Left cardiac atrium (tissue), 4 donors: ENCODE measurements around the gene DDN. TPM values are rescaled to one million over a fixed set of nuclear protein-coding genes. Genes with fewer than 3 reads are reported as not detected.

ENCODE experiments used
- ATAC-seq, 2 donors: fragments of 200-7000 bp; cut with Tn5 transposase; one replicate each; pipeline ENCODE4 v1.9.1; 2020; ENCODE audit warnings: mild to moderate bottlenecking in 2 of 2, moderate library complexity in 2 of 2
- DNase-seq: peaks from one replicate; pipeline ENCODE4 v3.0.0-alpha.2; 2020
- intact Hi-C, 2 donors: fragments of 100-400 bp; cut with DNase I; formaldehyde crosslinking; loops; one replicate each; pipeline versions ENCODE4 v1.14.1 to v1.15.1; 2022 to 2023
- total RNA-seq, 2 donors: library from RNA; stranded (reverse); fragmentation: NEBNext Ultra II Directional; extraction: Animal tissue kit (Norgen Biotek cat#: 25700); gene quantifications; one replicate each; pipeline ENCODE4 v1.2.1, GENCODE V29; 2021
- donor health status: DM: no; HTN: yes; CAD: no.
- donor health status: DM: no; HTN: yes; CAD: no; lungs with severe emphysema.
- donor health status: DM: yes; HTN: yes; CAD: no.
- donor health status: Dilated cardiomyopathy.

The DDN gene
- total RNA-seq, 2 donors from 2014 or later, result 0.29 to 0.84 TPM

GRCh38 chr12:48973531-48973930 is 25.6 kb downstream of the DDN start:
- ATAC-seq (peak; percentile 43 to 71), DNase-seq (peak; percentile 83)
- intact Hi-C loops, result no loop called here

GRCh38 chr12:48972952-48973483 is 26.2 kb downstream of the DDN start:
- intact Hi-C loops, result no loop called here
- no peak for DNase-seq
- no peak for ATAC-seq

GRCh38 chr12:48972213-48972951 is 26.8 kb downstream of the DDN start:
- intact Hi-C loops, result no loop called here
- DNase-seq (no peak), ATAC-seq (no peak)

GRCh38 chr12:48970702-48971334 is 28.4 kb downstream of the DDN start:
- DNase-seq, result no peak

GRCh38 chr12:48969833-48970701 is 29.1 kb downstream of the DDN start:
- peak; percentile 34 for DNase-seq
- peak; percentile 32 for ATAC-seq
- intact Hi-C loops, result no loop called here

More at GRCh38 chr12:48970702-48971334, 28.4 kb downstream of the DDN start:
- intact Hi-C loops, result no loop called here
- ATAC-seq, result no peak

- DNase-seq, result no peak
- intact Hi-C loops, result no loop called here
- no peak for ATAC-seq
These were observed 29.9 kb downstream of the DDN start for GRCh38 chr12:48969160-48969771.

GRCh38 chr12:48968467-48968866 is 30.7 kb downstream of the DDN start:
- ATAC-seq (no peak), DNase-seq (no peak)
- intact Hi-C loops, result no loop called here

GRCh38 chr12:48967991-48968390 is 31.2 kb downstream of the DDN start:
- ATAC-seq, result no peak
- no peak for DNase-seq
- intact Hi-C loops, result no loop called here

GRCh38 chr12:48966177-48966895 is 32.8 kb downstream of the DDN start:
- no peak for DNase-seq
- no peak for ATAC-seq
- intact Hi-C loops, result no loop called here

GRCh38 chr12:48965298-48965838 is 33.8 kb downstream of the DDN start:
- no peak for DNase-seq
- ATAC-seq, result no peak
- intact Hi-C loops, result no loop called here

GRCh38 chr12:48961801-48962200 is 37.4 kb downstream of the DDN start:
- intact Hi-C loops, result no loop called here
- no peak for ATAC-seq

GRCh38 chr12:48961331-48961730 is 37.8 kb downstream of the DDN start:
- ATAC-seq (no peak), DNase-seq (no peak)
- intact Hi-C loops, result no loop called here

More at GRCh38 chr12:48961801-48962200, 37.4 kb downstream of the DDN start:
- DNase-seq, result no peak

GRCh38 chr12:48960834-48961233 is 38.3 kb downstream of the DDN start:
- DNase-seq, result no peak
- intact Hi-C loops, result no loop called here
- ATAC-seq, result no peak

- intact Hi-C loops, result no loop called here
- no peak for ATAC-seq
- no peak for DNase-seq
These were observed 41.2 kb downstream of the DDN start for GRCh38 chr12:48958049-48958388.

- ATAC-seq, result peak; percentile 96 to 97
- peak; percentile 96 for DNase-seq
- intact Hi-C loops, result no loop called here
These were observed 41.8 kb downstream of the DDN start, which contains the start of gene ARF3 for GRCh38 chr12:48957141-48958048. Gene ARF3, minus strand, starts transcription at chr12:48957487. Its CDS starts 16,392 bp downstream, at chr12:48941095.

GRCh38 chr12:48956279-48957140 is 42.7 kb downstream of the DDN start:
- intact Hi-C loops, result no loop called here
- peak; percentile 90 to 93 for ATAC-seq

More at GRCh38 chr12:48956279-48957140, 42.7 kb downstream of the DDN start:
- peak; percentile 87 for DNase-seq
